GM21390 (cell line): ENCODE data around the gene NEAT1.

Experiments
- ATAC-seq: cut with Tn5 transposase; IDR thresholded peaks from one replicate; pipeline ENCODE4 v1.9.1; 2021; ENCODE audit not compliant: unreplicated experiment

Gene NEAT1

DNA sequence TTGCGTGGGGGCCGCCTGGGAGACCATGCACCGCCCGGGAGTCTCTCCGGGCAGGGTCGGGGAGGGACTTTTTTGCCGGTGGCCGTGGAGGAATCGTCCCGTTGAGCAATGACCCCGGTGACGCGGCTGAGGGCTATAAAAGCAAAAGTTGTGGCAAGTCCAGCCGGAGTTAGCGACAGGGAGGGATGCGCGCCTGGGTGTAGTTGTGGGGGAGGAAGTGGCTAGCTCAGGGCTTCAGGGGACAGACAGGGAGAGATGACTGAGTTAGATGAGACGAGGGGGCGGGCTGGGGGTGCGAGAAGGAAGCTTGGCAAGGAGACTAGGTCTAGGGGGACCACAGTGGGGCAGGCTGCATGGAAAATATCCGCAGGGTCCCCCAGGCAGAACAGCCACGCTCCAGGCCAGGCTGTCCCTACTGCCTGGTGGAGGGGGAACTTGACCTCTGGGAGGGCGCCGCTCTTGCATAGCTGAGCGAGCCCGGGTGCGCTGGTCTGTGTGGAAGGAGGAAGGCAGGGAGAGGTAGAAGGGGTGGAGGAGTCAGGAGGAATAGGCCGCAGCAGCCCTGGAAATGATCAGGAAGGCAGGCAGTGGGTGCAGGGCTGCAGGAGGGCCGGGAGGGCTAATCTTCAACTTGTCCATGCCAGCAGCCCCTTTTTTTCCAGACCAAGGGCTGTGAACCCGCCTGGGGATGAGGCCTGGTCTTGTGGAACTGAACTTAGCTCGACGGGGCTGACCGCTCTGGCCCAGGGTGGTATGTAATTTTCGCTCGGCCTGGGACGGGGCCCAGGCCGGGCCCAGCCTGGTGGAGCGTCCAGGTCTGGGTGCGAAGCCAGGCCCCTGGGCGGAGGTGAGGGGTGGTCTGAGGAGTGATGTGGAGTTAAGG lies at the start of gene NEAT1:
Gene NEAT1 (plus strand): TSS at position 166 of the 883 bp plus-strand sequence.
- no peak for ATAC-seq

GRCh38 chr11:65373839-65374580 lies 48.6 kb upstream of the NEAT1 start:
- ATAC-seq, result no peak

DNA sequence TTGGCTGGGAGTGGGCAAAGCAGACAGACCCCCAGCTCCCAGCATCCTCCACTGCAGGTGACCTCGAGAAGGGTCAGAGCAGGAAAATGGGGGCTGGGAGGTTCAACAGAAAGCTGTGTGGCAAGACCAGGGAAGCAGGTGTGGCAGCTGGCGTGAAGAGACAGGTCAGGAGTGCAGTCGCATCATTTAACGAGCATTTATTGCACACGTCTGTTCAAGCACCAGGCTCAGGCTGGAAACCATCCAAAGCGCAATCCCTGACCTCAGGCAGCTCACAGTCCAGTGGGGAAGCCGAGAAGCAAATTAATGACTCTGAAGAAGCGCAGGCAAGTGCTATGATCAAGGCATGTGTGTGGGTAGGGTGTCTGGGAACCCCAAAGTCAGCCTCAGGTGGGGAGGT lies 47.6 kb upstream of the NEAT1 start:
- no peak for ATAC-seq

DNA sequence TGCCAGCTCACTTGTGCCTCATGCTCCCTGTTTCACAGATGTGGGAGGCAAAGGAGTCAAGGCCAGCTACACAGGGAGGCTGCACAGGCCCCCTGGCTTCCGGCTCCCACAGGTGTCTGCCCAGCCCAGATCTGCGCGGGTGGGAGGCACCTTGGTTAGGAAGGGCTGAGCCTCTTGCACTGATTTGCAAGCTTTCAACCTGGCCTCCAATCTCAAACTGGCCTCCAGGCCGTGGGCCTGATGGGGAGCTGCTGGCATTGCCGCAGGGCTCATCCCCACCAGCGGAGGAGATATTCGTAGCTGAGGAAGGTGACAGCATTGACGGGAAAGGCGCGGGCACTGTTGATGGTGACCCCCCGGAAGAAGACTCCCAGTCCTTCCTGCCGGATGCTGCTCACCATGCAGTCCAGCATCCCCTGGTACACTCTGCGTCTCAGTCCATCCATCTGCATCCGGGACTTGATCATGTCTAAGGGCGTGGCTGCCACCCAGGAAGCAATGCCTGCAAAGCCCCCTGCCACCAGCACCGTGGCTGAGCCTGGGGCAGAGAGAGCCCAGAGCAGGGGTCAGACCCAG lies 46.4 kb upstream of the NEAT1 start:
- ATAC-seq, result no peak

- no peak for ATAC-seq
These were observed 45.6 kb upstream of the NEAT1 start for GRCh38 chr11:65377036-65377435.

DNA sequence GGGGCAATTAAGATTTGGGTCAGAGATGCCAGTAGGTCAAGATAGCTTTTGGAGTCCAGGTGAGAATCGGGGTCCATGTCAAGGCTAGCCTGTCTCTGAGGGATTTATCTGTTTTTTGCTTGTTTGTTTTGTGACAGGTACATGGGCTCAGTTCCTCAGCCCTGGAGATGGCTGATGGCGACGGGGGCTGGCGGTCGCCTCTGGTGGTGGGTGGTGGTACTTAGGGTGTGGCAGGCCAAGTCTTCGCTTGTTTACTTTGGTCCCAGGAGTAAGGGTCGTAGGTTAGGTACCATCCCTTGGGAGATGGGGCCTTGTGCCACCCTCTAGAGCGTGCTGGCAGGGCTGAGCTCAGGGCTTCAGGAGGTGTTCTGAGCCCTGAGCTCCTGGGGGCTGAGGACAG lies 44.8 kb upstream of the NEAT1 start:
- ATAC-seq, result no peak

DNA sequence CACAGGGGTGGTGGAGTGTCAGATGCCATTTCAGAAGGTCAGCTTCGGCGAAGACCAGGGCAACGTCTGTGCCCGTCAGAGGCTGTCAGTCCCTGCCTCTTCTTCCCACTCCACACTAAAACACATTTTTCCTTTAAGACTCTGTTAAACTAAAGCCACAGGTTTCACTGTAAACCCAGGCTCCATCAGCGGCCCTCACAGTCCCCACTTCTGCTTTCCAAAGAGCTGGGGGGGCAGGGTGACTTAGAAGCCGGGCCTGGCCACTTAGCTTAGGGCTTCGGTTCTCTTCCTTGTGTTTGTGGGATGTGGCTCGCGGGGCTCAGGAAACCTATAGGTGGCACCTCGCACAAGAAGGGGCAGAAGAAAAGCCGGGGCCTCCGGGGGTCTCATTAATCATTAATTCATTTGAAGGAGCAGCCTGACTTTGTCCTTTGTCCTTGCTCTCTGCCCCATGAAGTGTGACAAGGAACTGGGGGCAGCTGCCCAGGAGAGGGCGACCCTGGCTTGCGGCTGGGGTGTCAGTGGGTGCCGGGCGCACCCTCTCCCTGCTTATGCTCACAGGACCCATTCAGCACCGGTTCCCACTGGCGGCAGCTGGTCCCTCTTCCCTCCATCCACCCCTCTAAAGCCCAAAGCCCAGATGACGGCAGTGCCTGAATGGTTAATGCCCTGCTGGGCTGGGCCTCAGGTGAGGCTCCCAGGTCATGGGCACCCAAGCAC lies 44.2 kb upstream of the NEAT1 start:
- ATAC-seq, result no peak

DNA sequence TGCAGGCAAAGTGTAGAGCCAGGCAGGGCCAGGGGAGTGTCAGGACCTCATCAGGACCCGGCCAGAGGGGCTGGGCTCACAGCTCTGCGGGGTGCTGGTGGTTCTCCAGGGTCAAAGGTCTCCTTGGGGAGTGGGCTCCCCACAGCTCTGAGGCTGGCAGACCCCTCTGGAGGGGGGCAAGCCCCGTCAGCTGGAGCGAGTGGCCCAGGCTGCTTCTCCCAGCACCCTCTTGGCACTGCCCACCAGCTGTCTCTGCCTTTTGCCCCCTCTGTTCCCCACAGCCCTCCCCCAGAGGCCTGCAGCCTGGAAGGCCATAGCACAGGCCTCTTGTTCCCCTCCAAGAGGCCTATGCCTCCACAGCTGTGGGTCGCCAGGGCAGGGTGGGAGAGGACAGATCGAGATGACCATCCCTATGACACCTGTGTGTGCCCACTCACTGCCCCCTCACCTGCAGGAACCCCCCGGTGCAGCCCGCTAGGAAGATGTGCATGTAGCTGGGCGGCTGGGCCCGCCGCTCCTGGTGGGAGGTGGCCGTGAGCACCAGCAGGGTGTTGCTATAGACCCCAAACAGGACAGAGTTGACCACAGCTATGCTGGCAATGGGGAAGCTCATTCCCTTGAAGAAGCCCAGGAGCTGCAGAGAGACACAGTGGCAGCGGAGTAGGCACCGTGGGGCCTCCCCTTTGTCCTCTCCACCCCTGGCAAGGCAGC lies 43.5 kb upstream of the NEAT1 start:
- ATAC-seq, result no peak

DNA sequence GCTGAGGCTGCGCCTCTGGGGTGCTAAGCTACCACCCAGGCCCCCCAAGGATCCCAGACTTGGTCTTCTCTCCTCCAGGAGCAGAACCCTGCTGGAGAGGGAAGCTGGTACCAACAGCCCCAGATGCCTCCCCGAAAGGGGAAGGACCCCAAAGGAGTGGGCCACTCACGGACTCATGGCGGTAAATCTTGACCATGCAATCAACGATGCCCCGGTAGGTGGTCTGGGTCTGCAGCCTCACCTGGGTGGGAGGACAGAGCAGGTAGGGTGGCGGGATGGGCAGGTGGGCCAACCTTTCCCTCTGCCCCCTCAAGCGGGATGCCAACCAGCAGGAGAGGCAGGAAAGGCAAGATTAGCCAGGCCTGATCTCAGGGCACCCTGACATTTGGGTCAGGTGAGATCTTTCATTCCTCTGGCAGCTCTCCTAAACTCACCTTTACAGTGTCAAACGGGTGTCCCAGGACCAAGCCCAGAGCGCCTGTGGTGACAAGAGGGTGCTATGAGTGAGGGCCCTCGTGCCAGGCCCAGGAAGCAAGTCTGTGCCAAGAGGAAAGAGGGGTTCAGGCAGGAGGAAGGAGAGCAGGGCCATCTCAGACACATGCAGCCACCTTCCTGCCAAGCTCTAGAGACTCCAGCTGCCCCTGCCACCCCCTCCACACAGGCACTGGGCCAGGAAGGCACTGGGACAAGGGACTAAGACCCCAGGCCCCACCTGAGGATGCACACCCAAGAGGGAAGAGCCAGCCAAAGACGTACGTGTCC lies 42.7 kb upstream of the NEAT1 start:
- ATAC-seq, result no peak

GRCh38 chr11:65380460-65381119 lies 42.0 kb upstream of the NEAT1 start:
- no peak for ATAC-seq

GRCh38 chr11:65381716-65382032 lies 40.9 kb upstream of the NEAT1 start:
- peak; percentile 14 for ATAC-seq

DNA sequence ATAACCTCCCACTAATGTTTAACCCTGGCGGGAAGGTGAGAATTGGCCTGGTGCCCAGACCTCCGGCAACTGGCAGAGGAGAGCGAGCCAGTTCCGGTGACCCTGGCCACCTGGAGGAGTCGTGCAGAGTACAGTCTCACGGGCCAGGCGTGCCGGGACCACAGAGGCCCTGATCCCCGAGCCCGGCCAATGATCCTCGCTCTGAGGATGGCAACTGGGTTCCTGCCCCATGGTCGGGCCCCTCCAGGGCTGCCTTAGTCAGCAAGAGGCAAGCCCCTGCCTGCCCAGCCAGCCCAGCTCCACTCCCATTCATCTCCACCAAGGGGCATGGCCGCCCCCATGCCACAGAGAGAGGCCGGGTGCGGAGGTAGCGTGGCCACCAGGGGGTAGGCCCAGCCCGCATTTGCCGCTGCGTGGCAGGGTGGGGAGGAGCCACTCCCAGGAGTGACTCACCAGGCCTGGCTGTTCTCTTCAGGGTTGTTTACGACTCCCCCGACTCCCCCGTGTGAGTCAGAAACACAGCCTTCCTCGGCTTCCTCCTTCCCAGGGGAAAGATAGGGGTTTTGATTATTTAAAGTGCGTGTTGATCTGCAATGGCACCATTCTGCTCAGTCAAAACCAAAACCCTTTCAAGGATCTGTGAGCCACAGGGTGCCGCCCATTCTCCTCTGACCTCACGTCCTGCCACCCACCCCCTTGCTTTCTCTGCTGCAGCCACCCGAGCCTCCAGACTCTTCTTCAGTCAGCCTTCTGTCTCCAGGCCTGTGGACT lies 40.4 kb upstream of the NEAT1 start, which contains the start of gene SLC25A45:
Gene SLC25A45 (minus strand): TSS at position 614 of the 771 bp plus-strand sequence. CDS start 695 bp downstream, outside the sequence.
- ATAC-seq, result peak; percentile 53

- ATAC-seq, result no peak
These were observed 39.7 kb upstream of the NEAT1 start for GRCh38 chr11:65382804-65383368.

DNA sequence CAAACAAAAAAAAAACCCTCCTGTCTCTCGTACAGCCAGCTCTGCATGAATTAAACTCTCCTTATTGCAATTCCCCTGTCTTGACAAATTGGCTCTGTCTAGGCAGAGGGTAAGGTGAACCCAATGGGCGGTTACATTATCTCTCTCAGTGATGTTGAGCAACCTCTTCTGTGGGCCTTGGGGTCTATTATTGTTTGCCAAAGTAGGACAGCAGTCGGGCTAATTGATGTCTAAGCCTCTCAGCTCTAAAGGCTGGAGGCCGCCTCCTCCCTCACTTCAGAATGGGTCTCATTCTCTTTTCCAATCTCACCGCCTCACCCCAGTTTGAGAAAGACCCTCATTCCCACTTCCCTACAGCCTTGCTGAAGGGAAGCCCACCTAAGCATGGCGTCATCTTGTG lies 38.8 kb upstream of the NEAT1 start:
- ATAC-seq, result no peak

- no peak for ATAC-seq
These were observed 38.2 kb upstream of the NEAT1 start for GRCh38 chr11:65384301-65384889.

DNA sequence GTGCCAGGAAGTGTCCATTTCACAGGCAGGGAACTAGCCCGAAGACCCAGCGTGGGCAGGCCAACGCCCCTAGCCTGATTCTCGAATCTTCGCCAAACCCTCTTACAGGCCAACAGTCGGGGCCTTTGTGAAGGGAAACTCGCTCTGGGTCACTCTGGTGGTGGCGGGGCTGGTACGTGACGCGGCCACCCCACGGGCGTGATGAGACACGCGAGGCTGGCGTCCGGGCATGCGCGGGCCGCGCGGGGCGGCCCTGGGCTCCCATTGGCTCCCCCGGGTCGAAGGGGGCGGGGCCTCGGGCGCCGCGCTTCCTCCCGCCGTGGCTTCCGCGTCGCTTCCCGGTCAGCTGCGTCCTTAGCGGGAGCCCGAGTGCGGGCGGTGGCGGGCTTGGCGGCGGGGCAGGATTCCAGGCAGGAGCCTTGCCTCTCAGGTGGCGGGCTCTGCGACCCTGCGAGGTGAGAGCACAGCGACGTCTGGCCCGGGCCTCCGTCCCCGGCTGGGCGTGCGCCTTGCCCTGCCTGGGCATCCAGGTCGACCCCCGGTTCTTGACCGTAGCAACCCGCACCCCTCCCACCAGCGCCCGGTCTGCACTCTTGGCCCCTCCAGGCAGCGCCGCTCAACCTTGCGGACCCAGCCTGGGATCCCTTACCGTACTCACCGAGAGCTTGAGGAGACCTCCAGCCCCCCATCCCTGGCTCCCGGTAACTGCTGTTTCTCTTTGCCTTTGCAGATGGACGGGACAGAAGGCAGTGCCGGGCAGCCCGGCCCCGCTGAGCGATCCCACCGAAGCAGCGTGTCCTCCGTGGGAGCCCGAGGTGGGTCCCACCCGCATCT lies 36.1 kb upstream of the NEAT1 start, which contains the start of gene FRMD8:
Gene FRMD8 (plus strand): TSS at position 331 of the 834 bp plus-strand sequence. CDS start 400 bp downstream, at position 731.
- ATAC-seq, result no peak

- no peak for ATAC-seq
These were observed 33.9 kb upstream of the NEAT1 start for GRCh38 chr11:65388731-65389130.
